Activated T-cell treated with anti-CD3 and anti-CD28 coated beads for 1 hour (primary cell): ENCODE data around the gene PTPRA.
"Not testable (repeated sequence)": the region's sequence is repeated elsewhere in the genome, so short reads cannot be mapped to it uniquely, and the experiment has no call there.

ENCODE experiments used
- DNase-seq: peaks from one replicate; pipeline ENCODE4 v3.0.0-alpha.2; 2020; ENCODE audit warnings: low read depth

PTPRA gene

GRCh38 chr20:2998728-2999127, 125.4 kb downstream of the PTPRA start:
- no peak for DNase-seq

GRCh38 chr20:3000852-3001523, 127.7 kb downstream of the PTPRA start:
- DNase-seq: no peak

GRCh38 chr20:3003416-3003815, 130.1 kb downstream of the PTPRA start:
- no peak for DNase-seq

GRCh38 chr20:3010985-3011723, 137.9 kb downstream of the PTPRA start:
- no peak for DNase-seq

DNA sequence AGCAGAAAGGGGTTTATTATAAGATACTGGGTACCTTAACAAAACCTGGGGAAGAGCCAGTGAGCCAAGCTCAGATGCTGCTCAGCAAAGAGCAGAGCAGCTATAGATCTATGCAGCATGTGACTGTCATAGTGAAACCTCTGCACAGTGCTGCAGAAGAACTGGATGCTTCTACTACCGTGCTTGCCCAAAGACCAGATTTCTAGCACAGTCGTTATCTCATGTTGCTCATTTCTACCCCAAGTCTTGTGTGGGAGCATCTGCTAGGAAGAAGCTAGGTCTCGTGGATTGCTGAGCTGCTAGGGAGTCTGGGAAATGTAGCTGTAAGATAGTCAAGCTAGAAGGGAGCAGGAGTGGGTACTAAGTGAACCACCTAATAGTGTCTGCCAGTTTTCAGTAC, 138.5 kb downstream of the PTPRA start:
- DNase-seq: no peak

GRCh38 chr20:3013771-3014170, 140.5 kb downstream of the PTPRA start:
- DNase-seq: no peak

GRCh38 chr20:3014179-3014578, 140.9 kb downstream of the PTPRA start:
- no peak for DNase-seq

GRCh38 chr20:3014662-3015061, 141.4 kb downstream of the PTPRA start:
- DNase-seq: no peak

DNA sequence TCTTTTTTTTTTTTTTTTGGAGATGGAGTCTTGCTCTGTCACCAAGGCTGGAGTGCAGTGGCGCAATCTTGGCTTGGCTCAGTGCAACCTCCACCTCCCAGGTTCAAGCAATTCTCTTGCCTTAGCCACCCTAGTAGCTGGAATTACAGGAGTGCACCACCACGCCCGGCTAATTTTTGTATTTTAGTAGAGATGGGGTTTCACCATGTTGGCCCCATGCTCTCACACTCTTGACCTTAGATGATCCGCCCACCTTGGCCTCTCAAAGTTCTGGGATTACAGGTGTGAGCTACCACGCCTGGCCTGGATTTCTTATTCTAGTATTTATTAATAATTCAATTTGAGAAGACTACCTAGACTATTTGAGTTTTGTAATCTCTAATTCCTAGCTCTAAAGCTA, 142.0 kb downstream of the PTPRA start:
- not testable (repeated sequence) for DNase-seq

- DNase-seq: no peak
These were observed 148.0 kb downstream of the PTPRA start for GRCh38 chr20:3021327-3021726.

DNA sequence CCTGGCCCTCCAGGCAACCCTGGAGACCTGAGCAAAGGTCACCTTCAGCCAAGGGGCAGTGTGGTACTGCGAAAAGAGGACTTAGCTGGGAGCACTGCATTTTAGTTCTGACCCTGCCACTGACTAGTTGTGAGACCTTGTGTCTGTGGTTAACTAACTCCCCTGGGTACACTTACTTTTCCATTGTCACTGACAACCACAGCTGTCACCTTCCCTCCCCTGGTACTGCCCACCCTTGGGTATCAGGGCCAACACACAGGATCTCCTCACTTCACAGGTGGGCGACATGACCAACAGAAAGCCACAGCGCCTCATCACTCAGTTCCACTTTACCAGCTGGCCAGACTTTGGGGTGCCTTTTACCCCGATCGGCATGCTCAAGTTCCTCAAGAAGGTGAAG, 148.5 kb downstream of the PTPRA start:
- no peak for DNase-seq

GRCh38 chr20:3022559-3023490, 149.5 kb downstream of the PTPRA start:
- not testable (repeated sequence) for DNase-seq

DNA sequence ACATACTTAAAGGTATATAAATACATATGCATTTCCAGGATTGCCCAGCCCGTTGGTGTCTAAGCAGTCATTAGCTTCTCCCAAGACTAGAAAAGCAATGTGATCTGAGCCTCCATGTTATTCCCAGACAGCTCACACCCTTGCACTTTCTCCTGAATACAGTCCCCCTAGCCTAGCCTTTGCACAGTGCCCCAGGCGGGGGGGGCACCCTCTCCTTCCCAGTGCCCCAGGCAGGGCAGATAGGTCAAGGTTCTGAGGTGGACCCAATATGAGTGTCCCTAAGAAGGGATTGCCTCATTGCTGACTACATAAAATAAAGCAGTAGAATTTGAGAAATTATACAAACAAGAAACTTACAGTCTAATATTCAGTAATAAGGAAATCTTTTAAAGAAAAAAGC, 154.7 kb downstream of the PTPRA start:
- DNase-seq: no peak

- DNase-seq: no peak
These were observed 158.4 kb downstream of the PTPRA start for GRCh38 chr20:3031524-3032147.

DNA sequence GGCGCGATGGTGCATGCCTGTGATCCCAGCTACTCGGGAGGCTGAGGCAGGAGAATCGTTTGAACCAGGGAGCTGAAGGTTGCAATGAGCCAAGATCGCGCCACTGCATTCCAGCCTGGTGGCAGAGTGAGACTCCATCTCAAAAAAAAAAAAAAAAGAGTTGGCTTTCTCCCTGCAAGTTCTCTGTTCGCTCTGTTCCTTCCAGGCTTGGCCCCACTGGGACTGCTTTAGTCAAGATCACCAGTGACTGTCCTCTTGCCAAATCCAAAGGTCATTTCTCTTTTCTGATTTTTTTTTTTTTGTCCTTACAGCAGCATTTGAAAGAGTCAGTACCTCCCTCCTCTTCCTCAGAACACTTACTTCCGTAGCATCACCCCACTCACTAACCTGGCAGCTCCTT, 159.3 kb downstream of the PTPRA start:
- no peak for DNase-seq

- DNase-seq: no peak
These were observed 164.4 kb downstream of the PTPRA start for GRCh38 chr20:3037654-3038053.

DNA sequence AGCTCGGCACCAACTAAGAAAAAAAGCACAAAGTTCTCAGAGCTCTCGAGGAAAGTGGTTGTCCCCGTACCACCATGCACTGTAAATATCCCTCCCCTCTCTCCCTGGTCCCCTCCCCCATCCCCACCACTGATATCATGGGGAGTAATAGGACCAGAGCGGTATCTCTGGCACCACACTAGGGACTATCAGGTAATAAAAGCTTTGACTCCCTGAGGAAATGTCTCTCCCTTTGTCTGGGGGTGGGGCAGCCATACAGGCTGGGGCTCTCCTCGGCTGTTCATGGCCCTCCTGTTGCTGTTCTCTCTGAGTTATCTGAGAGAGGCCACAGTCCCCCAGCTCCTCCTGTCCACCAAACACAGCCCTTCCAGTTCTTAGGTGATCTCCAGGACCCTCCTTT, 165.2 kb downstream of the PTPRA start:
- DNase-seq: no peak

DNA sequence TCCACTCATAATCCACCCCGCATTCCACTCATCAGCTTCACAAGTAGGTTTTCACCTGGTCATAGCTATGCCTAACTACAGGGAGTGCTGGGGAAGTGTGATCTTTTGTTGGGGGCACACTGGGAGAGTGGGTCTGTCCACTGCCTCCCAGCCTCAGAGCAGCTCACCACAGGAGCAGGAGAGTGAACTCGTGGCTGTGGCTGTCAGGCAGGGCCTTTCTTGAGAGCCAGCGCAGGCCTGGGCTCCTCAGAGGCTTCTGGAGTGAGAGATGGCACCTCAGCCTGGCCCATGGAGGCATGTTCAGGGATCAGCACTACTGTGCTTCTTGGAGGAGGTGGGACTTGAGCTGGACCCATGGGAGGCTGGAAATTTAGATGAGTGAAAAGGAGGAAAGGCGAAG, 166.1 kb downstream of the PTPRA start:
- no peak for DNase-seq

DNA sequence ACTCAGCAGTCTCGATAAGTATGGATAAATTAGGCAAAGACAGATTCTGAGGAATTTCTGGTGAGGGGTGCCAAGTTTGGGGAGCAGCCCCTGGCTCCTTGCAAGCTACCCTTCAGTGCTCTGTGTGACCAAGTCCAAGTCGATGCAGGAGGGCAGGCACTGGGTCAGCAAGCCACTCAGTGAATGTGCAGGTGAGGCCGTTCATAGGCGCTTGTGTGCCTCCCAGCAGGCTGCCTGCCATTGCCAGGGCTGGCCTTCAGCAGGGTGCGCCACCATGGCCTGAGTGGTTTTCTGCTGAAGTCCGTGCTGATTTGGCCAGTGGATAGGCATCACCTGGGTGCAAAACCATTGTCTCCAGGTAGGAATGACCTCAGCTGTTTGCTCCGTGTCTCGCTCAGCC, 166.8 kb downstream of the PTPRA start:
- no peak for DNase-seq

DNA sequence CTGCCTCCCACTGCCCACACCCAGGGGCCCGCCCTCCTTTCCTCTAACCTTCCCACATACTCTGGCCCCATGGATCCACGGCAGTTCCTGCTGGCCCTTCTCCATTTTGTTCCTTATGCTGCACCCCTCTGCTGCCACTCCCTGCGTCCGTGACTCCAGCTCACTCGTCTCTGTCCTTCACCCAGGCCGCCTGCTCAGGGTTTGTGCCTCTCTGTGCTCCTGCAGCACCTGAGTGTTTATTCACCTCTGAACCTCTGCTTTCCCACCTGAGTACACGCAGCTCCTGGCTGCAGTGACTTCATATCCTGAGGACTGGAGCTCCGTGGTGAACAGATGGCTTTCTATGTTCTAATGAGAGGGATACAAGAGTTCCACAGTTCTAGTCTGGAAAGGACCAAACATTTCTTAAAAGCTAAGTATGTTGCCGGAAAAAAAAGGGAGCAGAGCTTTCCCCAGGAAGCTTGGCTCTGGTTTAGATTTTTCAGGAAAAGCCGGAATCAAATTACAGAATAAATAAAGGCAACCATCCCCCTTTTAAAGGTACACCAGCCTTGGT, 168.7 kb downstream of the PTPRA start:
- DNase-seq: no peak

DNA sequence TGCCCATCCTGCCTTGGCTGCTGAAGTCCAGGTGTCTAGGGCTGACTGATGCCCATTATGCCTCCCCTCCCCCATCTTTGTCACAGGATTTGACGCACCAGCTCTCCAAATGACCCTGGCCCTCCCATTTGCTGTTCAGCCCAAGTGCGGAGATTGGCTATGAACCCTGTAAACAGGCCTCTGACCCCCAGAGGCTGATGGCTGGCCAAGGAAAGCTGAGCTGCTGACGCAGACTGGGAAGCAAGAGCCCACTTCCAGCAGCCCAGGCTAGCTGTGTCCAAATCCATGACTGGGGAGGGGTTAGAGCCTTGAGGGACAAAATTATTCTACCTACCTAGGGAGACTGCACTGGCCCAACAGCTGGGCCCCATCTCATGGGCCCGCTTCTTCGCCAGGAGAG, 169.3 kb downstream of the PTPRA start:
- no peak for DNase-seq

DNA sequence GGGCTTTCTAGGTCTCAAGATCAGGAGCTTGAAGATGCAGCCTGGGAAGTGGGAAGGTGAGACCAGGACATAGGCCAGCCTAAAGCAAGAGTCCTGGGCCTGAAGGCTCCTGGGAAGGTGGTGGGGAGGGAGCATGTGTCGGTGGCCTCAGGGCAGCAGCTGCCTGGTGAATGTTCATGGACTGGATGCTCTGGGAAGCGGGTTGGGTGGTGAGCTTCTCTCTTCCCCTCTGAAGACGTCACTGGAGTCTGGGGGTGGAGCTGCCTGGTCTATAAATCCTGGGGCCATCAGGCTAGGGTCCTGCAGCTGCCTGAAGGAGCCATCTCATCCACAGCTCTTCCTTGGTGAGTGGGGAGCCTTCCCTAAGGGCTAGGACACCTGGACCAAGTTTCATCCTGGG, 170.0 kb downstream of the PTPRA start, which contains the start of gene GNRH2:
Gene GNRH2 (plus strand): TSS at position 301 of the 400 bp plus-strand sequence. CDS start 793 bp downstream, outside the sequence.
- DNase-seq: no peak
